Mesenchymal stem cell (in vitro differentiated cells and primary cell): ENCODE data around the gene IFNLR1.

Source experiments
- DNase-seq: peaks from one replicate; pipeline ENCODE4 v3.0.0-alpha.2; 2013
- H2AFZ ChIP-seq: one replicate; pipeline ENCODE4 v1.6.1; 2013; ENCODE audit warnings: low read depth, mild to moderate bottlenecking, control low read depth, inconsistent platforms, low read length, moderate library complexity
- H2AK5ac ChIP-seq: 2 replicates; pipeline ENCODE4 v1.6.1; 2013; ENCODE audit warnings: low read length, moderate library complexity, mild to moderate bottlenecking, inconsistent platforms; ENCODE audit not compliant: severe bottlenecking
- H2BK120ac ChIP-seq: one replicate; pipeline ENCODE4 v1.6.1; 2013; ENCODE audit warnings: low read depth, mild to moderate bottlenecking, inconsistent platforms, low read length, moderate library complexity
- H2BK12ac ChIP-seq, 2 experiments: one replicate each; pipeline ENCODE4 v1.6.1; 2013; ENCODE audit warnings: inconsistent platforms in 2 of 2, low read length in 2 of 2, mild to moderate bottlenecking in 2 of 2, moderate library complexity in 2 of 2, control low read depth in 1 of 2
- H2BK15ac ChIP-seq: one replicate; pipeline ENCODE4 v1.6.1; 2013; ENCODE audit warnings: mild to moderate bottlenecking, low read depth, inconsistent platforms; ENCODE audit not compliant: poor library complexity, severe bottlenecking
- H2BK5ac ChIP-seq: 2 replicates; pipeline ENCODE4 v1.6.1; 2013; ENCODE audit warnings: low read depth, mild to moderate bottlenecking, low read length, control low read depth, inconsistent platforms; ENCODE audit not compliant: poor library complexity, severe bottlenecking
- H3K14ac ChIP-seq, 2 experiments: one replicate each; pipeline ENCODE4 v1.6.1; 2013; ENCODE audit warnings: inconsistent platforms in 2 of 2, low read length in 2 of 2, control low read depth in 1 of 2, mild to moderate bottlenecking in 1 of 2, moderate library complexity in 1 of 2
- H3K18ac ChIP-seq, 2 experiments: one replicate each; pipeline ENCODE4 v1.6.1; 2013; ENCODE audit warnings: inconsistent platforms in 2 of 2, low read length in 2 of 2, control low read depth in 1 of 2, low read depth in 1 of 2, mild to moderate bottlenecking in 1 of 2
- H3K23ac ChIP-seq, 2 experiments: one replicate each; pipeline ENCODE4 v1.6.1; 2013; ENCODE audit warnings: inconsistent platforms in 2 of 2, low read length in 2 of 2, mild to moderate bottlenecking in 2 of 2, moderate library complexity in 2 of 2, control low read depth in 1 of 2
- H3K27ac ChIP-seq: 2 replicates; pipeline ENCODE4 v1.5.1; 2013; ENCODE audit warnings: mild to moderate bottlenecking, moderate library complexity, low read length, control low read depth, inconsistent platforms; ENCODE audit not compliant: poor library complexity, severe bottlenecking
- H3K27me3 ChIP-seq, 2 experiments: 2 replicates each; pipeline versions ENCODE4 v1.6.1 to v1.7.0; 2013; ENCODE audit warnings: low read length in 2 of 2, mild to moderate bottlenecking in 2 of 2, moderate library complexity in 2 of 2, control low read depth in 1 of 2, inconsistent platforms in 1 of 2; ENCODE audit not compliant: control insufficient read depth in 1 of 2, insufficient read depth in 1 of 2
- H3K36me3 ChIP-seq, 2 experiments: 2 replicates each; pipeline versions ENCODE4 v1.6.1 to v1.7.0; 2013; ENCODE audit warnings: low read length in 2 of 2, control low read depth in 1 of 2, inconsistent platforms in 1 of 2, low read depth in 1 of 2, mild to moderate bottlenecking in 1 of 2; ENCODE audit not compliant: insufficient read depth in 2 of 2, control insufficient read depth in 1 of 2
- H3K4ac ChIP-seq, 2 experiments: one replicate each; pipeline ENCODE4 v1.6.1; 2013; ENCODE audit warnings: inconsistent platforms in 2 of 2, low read length in 2 of 2, mild to moderate bottlenecking in 2 of 2, moderate library complexity in 2 of 2, control low read depth in 1 of 2, low read depth in 1 of 2
- H3K4me1 ChIP-seq: 2 replicates; pipeline ENCODE4 v1.6.1; 2013; ENCODE audit warnings: low read depth, low read length, control low read depth; ENCODE audit not compliant: control insufficient read depth, insufficient read depth
- H3K4me2 ChIP-seq: 2 replicates; pipeline ENCODE4 v1.6.1; 2013; ENCODE audit warnings: low read length, mild to moderate bottlenecking, inconsistent platforms; ENCODE audit not compliant: poor library complexity, severe bottlenecking
- H3K4me3 ChIP-seq, 2 experiments: 2 replicates each; pipeline versions ENCODE4 v1.5.1 to v1.7.0; 2013; ENCODE audit warnings: low read length in 2 of 2, mild to moderate bottlenecking in 2 of 2, control low read depth in 1 of 2, low read depth in 1 of 2; ENCODE audit not compliant: insufficient read depth in 1 of 2
- H3K79me1 ChIP-seq: replicated peaks from 2 replicates; pipeline ENCODE4 v1.6.1; 2013; ENCODE audit warnings: mild to moderate bottlenecking, control low read depth, low read length, inconsistent platforms; ENCODE audit not compliant: poor library complexity, severe bottlenecking
- H3K9ac ChIP-seq: 2 replicates; pipeline ENCODE4 v1.7.0; 2013; ENCODE audit warnings: mild to moderate bottlenecking, low read length, moderate library complexity
- H3K9me3 ChIP-seq: 2 replicates; pipeline ENCODE4 v1.7.0; 2013; ENCODE audit warnings: mild to moderate bottlenecking, low read length; ENCODE audit not compliant: control insufficient read depth
- H4K8ac ChIP-seq: one replicate; pipeline ENCODE4 v1.6.1; 2013; ENCODE audit warnings: inconsistent platforms, mild to moderate bottlenecking, low read length, moderate library complexity
- H4K91ac ChIP-seq: one replicate; pipeline ENCODE4 v1.6.1; 2013; ENCODE audit warnings: mild to moderate bottlenecking, low read length, inconsistent platforms
- WGBS: methylation state at CpG from one replicate; pipeline ENCODE4 v1.1.7; 2013; ENCODE audit warnings: mixed read lengths; 5-methylcytosine and 5-hydroxymethylcytosine counted together

Gene IFNLR1

GRCh38 chr1:24109686-24110475 is 77.2 kb downstream of the IFNLR1 start:
- H3K4me1 ChIP-seq: peaks cover 30% of the 10 kb centered on the region
- no peak overlapping the region for H3K4ac ChIP-seq
- no peak overlapping the region for H2BK5ac ChIP-seq
- no peaks in the 10 kb centered on the region for H3K36me3 ChIP-seq
- H3K23ac ChIP-seq: no peak overlapping the region
- H2AK5ac ChIP-seq: no peak overlapping the region
- no peak overlapping the region for H2BK120ac ChIP-seq
- H3K27me3 ChIP-seq: peaks cover 10 to 15% of the 10 kb centered on the region in 2 experiments
- 89% methylated on average over 15 of the region's 15 CpGs for WGBS
- H3K79me1 ChIP-seq: no peaks in the 10 kb centered on the region
- H2AFZ ChIP-seq: no peak overlapping the region
- H3K27ac ChIP-seq: no peak overlapping the region
- no peak for DNase-seq
- no peak overlapping the region for H4K8ac ChIP-seq
- no peak overlapping the region for H2BK12ac ChIP-seq
- H3K18ac ChIP-seq: no peak overlapping the region
- H3K4me3 ChIP-seq: no peak overlapping the region
- H3K14ac ChIP-seq: no peak overlapping the region
- H3K4me2 ChIP-seq: no peak overlapping the region
- H3K9me3 ChIP-seq: no peaks in the 10 kb centered on the region
- no peak overlapping the region for H3K9ac ChIP-seq
- no peak overlapping the region for H4K91ac ChIP-seq
- H2BK15ac ChIP-seq: no peak overlapping the region

- no peak overlapping the region for H3K4me2 ChIP-seq
- no peak overlapping the region for H4K91ac ChIP-seq
- H3K27ac ChIP-seq: no peak overlapping the region
- H2AFZ ChIP-seq: no peak overlapping the region
- 92% methylated on average over 1 of the region's 1 CpG for WGBS
- no peak overlapping the region for H3K14ac ChIP-seq
- H2BK15ac ChIP-seq: no peak overlapping the region
- H3K9me3 ChIP-seq: no peaks in the 10 kb centered on the region
- H3K4me3 ChIP-seq: no peak overlapping the region
- no peak for DNase-seq
- H2AK5ac ChIP-seq: no peak overlapping the region
- no peak overlapping the region for H2BK5ac ChIP-seq
- no peak overlapping the region for H3K18ac ChIP-seq
- H4K8ac ChIP-seq: no peak overlapping the region
- H3K4ac ChIP-seq: no peak overlapping the region
- peaks cover 8 to 11% of the 10 kb centered on the region in 2 experiments for H3K27me3 ChIP-seq
- H3K4me1 ChIP-seq: peaks cover 30% of the 10 kb centered on the region
- peak overlapping the region; percentile 69 for H3K9ac ChIP-seq
- no peaks in the 10 kb centered on the region for H3K36me3 ChIP-seq
- H2BK12ac ChIP-seq: peak overlapping the region in 1 of 2 experiments; percentile 10
- no peak overlapping the region for H3K23ac ChIP-seq
- no peaks in the 10 kb centered on the region for H3K79me1 ChIP-seq
- no peak overlapping the region for H2BK120ac ChIP-seq
These were observed 78.0 kb downstream of the IFNLR1 start for GRCh38 chr1:24109166-24109483.

- Histone ChIP-seq H3K14ac (no peak overlapping the region), H3K4me1 (peaks cover 30% of the 10 kb centered on the region), H2AK5ac (peak overlapping the region; percentile 46), H2BK15ac (no peak overlapping the region), H4K8ac (no peak overlapping the region), H3K27ac (peak overlapping the region; percentile 4), H3K4ac (no peak overlapping the region), H3K18ac (peak overlapping the region in 1 of 2 experiments; percentile 14), H2BK120ac (no peak overlapping the region), H3K9me3 (no peaks in the 10 kb centered on the region), H2AFZ (no peak overlapping the region), H3K23ac (no peak overlapping the region), H3K4me2 (no peak overlapping the region), H3K4me3 (peak overlapping the region in 1 of 2 experiments; percentile 24), H3K9ac (peak overlapping the region; percentile 69), H3K79me1 (no peaks in the 10 kb centered on the region), H4K91ac (no peak overlapping the region), H2BK12ac (peak overlapping the region in 1 of 2 experiments; percentile 10), H2BK5ac (no peak overlapping the region), H3K36me3 (no peaks in the 10 kb centered on the region), H3K27me3 (peaks cover 2 to 5% of the 10 kb centered on the region in 2 experiments)
- 76% methylated on average over 21 of the region's 22 CpGs for WGBS
- peak; percentile 72 for DNase-seq
These were observed 78.5 kb downstream of the IFNLR1 start for GRCh38 chr1:24108334-24109165.

GRCh38 chr1:24107462-24108138 is 79.5 kb downstream of the IFNLR1 start:
- H3K4ac ChIP-seq: no peak overlapping the region
- no peak overlapping the region for H3K18ac ChIP-seq
- 70% methylated on average over 18 of the region's 18 CpGs for WGBS
- H3K14ac ChIP-seq: no peak overlapping the region
- no peak overlapping the region for H3K27ac ChIP-seq
- peak overlapping the region in 1 of 2 experiments; percentile 24 for H3K4me3 ChIP-seq
- H2AK5ac ChIP-seq: peak overlapping the region; percentile 46
- H2BK5ac ChIP-seq: no peak overlapping the region
- H4K91ac ChIP-seq: no peak overlapping the region
- H2BK12ac ChIP-seq: no peak overlapping the region
- no peaks in the 10 kb centered on the region for H3K9me3 ChIP-seq
- no peak overlapping the region for H2AFZ ChIP-seq
- H3K27me3 ChIP-seq: no peaks in the 10 kb centered on the region
- no peak overlapping the region for H2BK15ac ChIP-seq
- no peak overlapping the region for H4K8ac ChIP-seq
- no peak overlapping the region for H3K4me2 ChIP-seq
- DNase-seq: peak; percentile 62
- no peaks in the 10 kb centered on the region for H3K36me3 ChIP-seq
- peak overlapping the region; percentile 69 for H3K9ac ChIP-seq
- H2BK120ac ChIP-seq: no peak overlapping the region
- no peaks in the 10 kb centered on the region for H3K79me1 ChIP-seq
- H3K23ac ChIP-seq: no peak overlapping the region
- H3K4me1 ChIP-seq: peaks cover 36% of the 10 kb centered on the region
